HCT116 (cell line): Measurements from ENCODE around the gene FARP1. TPM values are rescaled to one million over a fixed set of nuclear protein-coding genes. Genes with fewer than 3 reads are reported as not detected.

ENCODE experiments used
- ATAC-seq: fragments of 200-7000 bp; cut with Tn5 transposase; 2 replicates; pipeline ENCODE4 v1.9.1; 2020; ENCODE audit warnings: mild to moderate bottlenecking, moderate library complexity
- BruUV-seq: library from RNA; stranded (reverse); fragments of 400-500 nt; replicated peaks from 2 replicates; lab custom pipeline; 2021; lab: Mats Ljungman, UMichigan
- CTCF ChIA-PET: fragments of 300-600 bp; sonication (Branson Sonifier 250); formaldehyde crosslinking; loops from one replicate; lab custom pipeline; 2021; ENCODE audit warnings: antibody characterized with exemption; lab: Charles Lee
- POLR2A ChIA-PET: fragments of 300-600, 350-600 bp; sonication (Branson Sonifier 250); formaldehyde crosslinking; loops from one replicate; lab custom pipeline; 2021; ENCODE audit warnings: antibody characterized with exemption; lab: Charles Lee
- RAD21 ChIA-PET, 2 experiments: fragments of 300-600 bp; sonication (Branson Sonifier 250); formaldehyde crosslinking; loops; one replicate each; lab custom pipeline; 2023; ENCODE audit warnings: low total read pairs in 2 of 2; ENCODE audit not compliant: uncharacterized antibody in 2 of 2, unreplicated experiment in 2 of 2, low non-redundant PET in 1 of 2; lab: Charles Lee
- DNase-seq: peaks from one replicate; pipeline ENCODE4 v3.0.0-alpha.2; 2010; ENCODE audit warnings: low read depth, low spot score
- H2AFZ ChIP-seq: fragments of 200-600 bp; shearing (Covaris generic), sonication (generic); 2 replicates; pipeline ENCODE4 v1.6.1; 2017; ENCODE audit warnings: low read depth, mixed run types, mixed read lengths, antibody characterized with exemption, low read length; ENCODE audit not compliant: poor library complexity, severe bottlenecking
- H3K27ac ChIP-seq: 2 replicates; pipeline ENCODE4 v1.5.1; 2012; ENCODE audit warnings: low read depth, low read length
- H3K27me3 ChIP-seq: fragments of 200-600 bp; sonication (generic); 2 replicates; pipeline ENCODE4 v1.6.1; 2016; ENCODE audit warnings: mixed run types, low read length, mixed read lengths; ENCODE audit not compliant: insufficient read depth
- H3K36me3 ChIP-seq, 2 experiments: fragments of 200-500 bp in 1 of 2; fragments of 200-600 bp in 1 of 2; sonication (Bioruptor generic) in 1 of 2; sonication (generic) in 1 of 2; 2 replicates each; pipeline versions ENCODE4 v1.5.1 to v1.6.1; 2014 to 2016; ENCODE audit warnings: low read length in 2 of 2, inconsistent platforms in 1 of 2, mixed read lengths in 1 of 2, mixed run types in 1 of 2; ENCODE audit not compliant: insufficient read depth in 2 of 2, control insufficient read depth in 1 of 2
- H3K4me1 ChIP-seq, 2 experiments: fragments of 200-600 bp in 1 of 2; sonication (generic) in 1 of 2; 2 replicates each; pipeline versions ENCODE4 v1.5.1 to v1.6.1; 2012 to 2017; ENCODE audit warnings: low read length in 2 of 2, inconsistent platforms in 1 of 2, mild to moderate bottlenecking in 1 of 2, mixed read lengths in 1 of 2, mixed run types in 1 of 2, moderate library complexity in 1 of 2; ENCODE audit not compliant: insufficient read depth in 2 of 2, control insufficient read depth in 1 of 2
- H3K4me2 ChIP-seq: fragments of 200-600 bp; sonication (generic); 2 replicates; pipeline ENCODE4 v1.6.1; 2017; ENCODE audit warnings: mixed run types, low read length, mixed read lengths
- H3K4me3 ChIP-seq, 2 experiments: fragments of 200-600 bp in 1 of 2; sonication (generic) in 1 of 2; replicated peaks in 1 of 2; 2 replicates each; pipeline ENCODE4 v1.5.1; 2011 to 2016; ENCODE audit warnings: low read length in 2 of 2, control low read depth in 1 of 2, low read depth in 1 of 2, mild to moderate bottlenecking in 1 of 2, mixed read lengths in 1 of 2, mixed run types in 1 of 2
- H3K79me2 ChIP-seq: fragments of 200-600 bp; sonication (generic); 2 replicates; pipeline ENCODE4 v1.6.1; 2017; ENCODE audit warnings: mild to moderate bottlenecking, mixed run types, low read length, moderate library complexity, mixed read lengths; ENCODE audit not compliant: insufficient read depth
- H3K9ac ChIP-seq: fragments of 200-600 bp; sonication (generic); 2 replicates; pipeline ENCODE4 v1.6.1; 2016; ENCODE audit warnings: low read length, mixed read lengths
- H3K9me2 ChIP-seq: fragments of 200-600 bp; sonication (generic), shearing (Covaris generic); 2 replicates; pipeline ENCODE4 v1.6.1; 2017; ENCODE audit warnings: mixed run types, mild to moderate bottlenecking, moderate library complexity; ENCODE audit not compliant: insufficient read depth
- H3K9me3 ChIP-seq, 2 experiments: fragments of 200-500 bp in 1 of 2; fragments of 200-600 bp in 1 of 2; sonication (Bioruptor generic) in 1 of 2; sonication (generic) in 1 of 2; 2 replicates each; pipeline ENCODE4 v1.6.1; 2014 to 2017; ENCODE audit warnings: low read length in 2 of 2, mixed read lengths in 2 of 2, inconsistent platforms in 1 of 2, low read depth in 1 of 2, mild to moderate bottlenecking in 1 of 2, mixed run types in 1 of 2, moderate library complexity in 1 of 2; ENCODE audit not compliant: control insufficient read depth in 1 of 2, insufficient read depth in 1 of 2
- H4K20me1 ChIP-seq: fragments of 200-600 bp; sonication (generic), shearing (Covaris generic); 2 replicates; pipeline ENCODE4 v1.6.1; 2017; ENCODE audit warnings: mixed run types, mild to moderate bottlenecking, moderate library complexity; ENCODE audit not compliant: insufficient read depth
- CEBPB ChIP-seq: IDR thresholded peaks from 2 replicates; pipeline ENCODE4 v1.6.1; 2012; ENCODE audit warnings: low read depth
- EGR1 ChIP-seq: IDR thresholded peaks from 2 replicates; pipeline ENCODE4 v1.6.1; 2012; ENCODE audit warnings: low read depth
- ELF1 ChIP-seq: IDR thresholded peaks from 2 replicates; pipeline ENCODE4 v1.6.1; 2012; ENCODE audit warnings: low read depth, borderline replicate concordance
- EZH2 ChIP-seq: fragments of 200-600 bp; sonication (generic); IDR thresholded peaks from 2 replicates; pipeline ENCODE4 v1.6.1; 2017; ENCODE audit warnings: antibody characterized with exemption, mixed run types
- EZH2phosphoT487 ChIP-seq: fragments of 200-600 bp; IDR thresholded peaks from 2 replicates; pipeline ENCODE4 v1.6.1; 2018; ENCODE audit warnings: antibody characterized with exemption, borderline replicate concordance
- FOSL1 ChIP-seq: IDR thresholded peaks from 2 replicates; pipeline ENCODE4 v1.6.1; 2012; ENCODE audit warnings: low read depth
- JUND ChIP-seq: IDR thresholded peaks from 2 replicates; pipeline ENCODE4 v1.6.1; 2012
- POLR2A ChIP-seq: IDR thresholded peaks from 2 replicates; pipeline ENCODE4 v1.7.0; 2011; ENCODE audit warnings: borderline replicate concordance; ENCODE audit not compliant: insufficient read depth, insufficient read length; ENCODE audit errors: extremely low read depth
- POLR2AphosphoS5 ChIP-seq: IDR thresholded peaks from 2 replicates; pipeline ENCODE4 v1.6.1; 2011; ENCODE audit warnings: mild to moderate bottlenecking, low read depth, low read length, moderate library complexity
- SRF ChIP-seq: IDR thresholded peaks from 2 replicates; pipeline ENCODE4 v1.6.1; 2012; ENCODE audit warnings: low read depth
- TCF7L2 ChIP-seq: IDR thresholded peaks from 2 replicates; pipeline ENCODE4 v1.7.0; 2011; ENCODE audit warnings: borderline replicate concordance, inconsistent platforms; ENCODE audit not compliant: insufficient read depth, insufficient read length; ENCODE audit errors: extremely low read depth
- YY1 ChIP-seq: IDR thresholded peaks from 2 replicates; pipeline ENCODE4 v1.6.1; 2011; ENCODE audit warnings: low read length, low read depth, moderate library complexity, mild to moderate bottlenecking; ENCODE audit not compliant: insufficient replicate concordance; ENCODE audit errors: extremely low read depth
- ZNF274 ChIP-seq: fragments of 200-500 bp; sonication (Bioruptor generic); IDR thresholded peaks from 2 replicates; pipeline ENCODE4 v1.6.1; 2014; ENCODE audit warnings: mild to moderate bottlenecking, low read depth, low read length, inconsistent platforms
- intact Hi-C: fragments of 100-400 bp; cut with micrococcal nuclease; formaldehyde crosslinking; loops from 2 replicates; pipeline ENCODE4 v1.10.0; 2022
- total RNA-seq: library from RNA; stranded (reverse); gene quantifications from one replicate; pipeline ENCODE4 v1.2.1, GENCODE V29; 2021; ENCODE audit not compliant: unreplicated experiment
- TF ChIP-seq, protein P1 (sequence below), 3 experiments: fragments of 200-600 bp in 1 of 3; sonication (generic) in 1 of 3; IDR thresholded peaks in 2 of 3; conservative IDR thresholded peaks in 1 of 3; 2 replicates each; pipeline ENCODE4 v1.5.1; 2012 to 2017; ENCODE audit warnings: low read depth in 2 of 3, low read length in 2 of 3, antibody characterized with exemption in 1 of 3, borderline replicate concordance in 1 of 3, control low read depth in 1 of 3, mild to moderate bottlenecking in 1 of 3, mixed read lengths in 1 of 3, mixed run types in 1 of 3, moderate library complexity in 1 of 3; ENCODE audit not compliant: insufficient read depth in 1 of 3
- TF ChIP-seq, protein P2 (sequence below): IDR thresholded peaks from 2 replicates; pipeline ENCODE4 v1.6.1; 2012
- TF ChIP-seq, protein P3 (sequence below): IDR thresholded peaks from 2 replicates; pipeline ENCODE4 v1.6.1; 2012
- TF ChIP-seq, protein P4 (sequence below): IDR thresholded peaks from 2 replicates; pipeline ENCODE4 v1.6.1; 2011; ENCODE audit warnings: mild to moderate bottlenecking, low read length, moderate library complexity; ENCODE audit not compliant: insufficient replicate concordance; ENCODE audit errors: extremely low read depth

The FARP1 gene
- total RNA-seq, 1 experiment from 2014 or later = 30.5 TPM

DNA sequence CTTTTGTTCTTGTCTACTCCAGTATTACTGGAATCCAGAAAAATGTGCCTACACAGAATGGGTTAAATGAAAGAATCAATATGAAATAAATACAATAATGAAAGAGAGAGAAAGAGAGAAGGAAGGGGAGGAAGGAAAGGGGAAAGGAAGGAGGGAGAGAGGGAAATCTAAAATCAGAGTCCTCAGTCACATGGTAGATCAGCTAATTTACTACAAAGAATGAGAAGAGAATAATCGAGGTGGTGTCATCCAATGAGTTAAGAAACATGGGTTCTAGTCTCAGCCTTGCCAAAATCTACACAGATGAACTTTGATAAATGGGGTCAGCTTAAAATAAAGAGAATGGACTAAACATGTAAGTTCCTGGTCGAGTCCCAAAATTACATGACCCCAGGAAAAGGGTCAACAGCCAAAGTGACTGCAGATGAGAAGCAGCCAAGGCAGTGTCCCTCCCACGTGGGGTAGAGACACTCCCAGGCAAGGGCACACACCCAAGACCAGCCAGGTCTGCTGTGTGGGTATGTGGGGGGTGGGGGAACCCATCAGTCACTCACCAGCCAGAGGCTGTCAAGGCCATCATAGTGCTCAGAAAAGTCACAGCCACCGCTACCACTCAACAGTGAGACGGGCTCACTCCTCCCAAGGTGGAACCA lies 330.4 kb downstream of the FARP1 start:
- H3K36me3 ChIP-seq = peaks cover 5 to 39% of the 10 kb centered on the region in 2 experiments; a peak in 3 of 4 replicates
- H3K27ac ChIP-seq = no peak overlapping the region
- BruUV-seq = no TSS peak
- no peak overlapping the region for H3K4me3 ChIP-seq
- peaks cover 70% of the 10 kb centered on the region for H3K79me2 ChIP-seq
- no peak for ATAC-seq
- no peak overlapping the region for H3K9ac ChIP-seq
- no peak for DNase-seq
- no peaks in the 10 kb centered on the region for H4K20me1 ChIP-seq
- TF ChIP-seq EGR1 (no peak), JUND (no peak), ZNF274 (no peak), FOSL1 (no peak), TCF7L2 (no peak), CEBPB (no peak), POLR2AphosphoS5 (no peak), SRF (no peak), EZH2phosphoT487 (no peak), YY1 (no peak), EZH2 (no peak), ELF1 (no peak), POLR2A (no peak)
- TF ChIP-seq, protein P1, sequence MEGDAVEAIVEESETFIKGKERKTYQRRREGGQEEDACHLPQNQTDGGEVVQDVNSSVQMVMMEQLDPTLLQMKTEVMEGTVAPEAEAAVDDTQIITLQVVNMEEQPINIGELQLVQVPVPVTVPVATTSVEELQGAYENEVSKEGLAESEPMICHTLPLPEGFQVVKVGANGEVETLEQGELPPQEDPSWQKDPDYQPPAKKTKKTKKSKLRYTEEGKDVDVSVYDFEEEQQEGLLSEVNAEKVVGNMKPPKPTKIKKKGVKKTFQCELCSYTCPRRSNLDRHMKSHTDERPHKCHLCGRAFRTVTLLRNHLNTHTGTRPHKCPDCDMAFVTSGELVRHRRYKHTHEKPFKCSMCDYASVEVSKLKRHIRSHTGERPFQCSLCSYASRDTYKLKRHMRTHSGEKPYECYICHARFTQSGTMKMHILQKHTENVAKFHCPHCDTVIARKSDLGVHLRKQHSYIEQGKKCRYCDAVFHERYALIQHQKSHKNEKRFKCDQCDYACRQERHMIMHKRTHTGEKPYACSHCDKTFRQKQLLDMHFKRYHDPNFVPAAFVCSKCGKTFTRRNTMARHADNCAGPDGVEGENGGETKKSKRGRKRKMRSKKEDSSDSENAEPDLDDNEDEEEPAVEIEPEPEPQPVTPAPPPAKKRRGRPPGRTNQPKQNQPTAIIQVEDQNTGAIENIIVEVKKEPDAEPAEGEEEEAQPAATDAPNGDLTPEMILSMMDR (IDR thresholded peaks at IDR 0.05 in 2 of 3, conservative IDR thresholded peaks at IDR 0.05 in 1 of 3; ENCODE audit: borderline replicate concordance in 1 of 3, insufficient read depth in 1 of 3, low read depth in 2 of 3, low read length in 2 of 3) = no peak
- TF ChIP-seq, protein P2, sequence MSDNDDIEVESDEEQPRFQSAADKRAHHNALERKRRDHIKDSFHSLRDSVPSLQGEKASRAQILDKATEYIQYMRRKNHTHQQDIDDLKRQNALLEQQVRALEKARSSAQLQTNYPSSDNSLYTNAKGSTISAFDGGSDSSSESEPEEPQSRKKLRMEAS = no peak
- TF ChIP-seq, protein P3, sequence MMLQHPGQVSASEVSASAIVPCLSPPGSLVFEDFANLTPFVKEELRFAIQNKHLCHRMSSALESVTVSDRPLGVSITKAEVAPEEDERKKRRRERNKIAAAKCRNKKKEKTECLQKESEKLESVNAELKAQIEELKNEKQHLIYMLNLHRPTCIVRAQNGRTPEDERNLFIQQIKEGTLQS = no peak
- TF ChIP-seq, protein P4, sequence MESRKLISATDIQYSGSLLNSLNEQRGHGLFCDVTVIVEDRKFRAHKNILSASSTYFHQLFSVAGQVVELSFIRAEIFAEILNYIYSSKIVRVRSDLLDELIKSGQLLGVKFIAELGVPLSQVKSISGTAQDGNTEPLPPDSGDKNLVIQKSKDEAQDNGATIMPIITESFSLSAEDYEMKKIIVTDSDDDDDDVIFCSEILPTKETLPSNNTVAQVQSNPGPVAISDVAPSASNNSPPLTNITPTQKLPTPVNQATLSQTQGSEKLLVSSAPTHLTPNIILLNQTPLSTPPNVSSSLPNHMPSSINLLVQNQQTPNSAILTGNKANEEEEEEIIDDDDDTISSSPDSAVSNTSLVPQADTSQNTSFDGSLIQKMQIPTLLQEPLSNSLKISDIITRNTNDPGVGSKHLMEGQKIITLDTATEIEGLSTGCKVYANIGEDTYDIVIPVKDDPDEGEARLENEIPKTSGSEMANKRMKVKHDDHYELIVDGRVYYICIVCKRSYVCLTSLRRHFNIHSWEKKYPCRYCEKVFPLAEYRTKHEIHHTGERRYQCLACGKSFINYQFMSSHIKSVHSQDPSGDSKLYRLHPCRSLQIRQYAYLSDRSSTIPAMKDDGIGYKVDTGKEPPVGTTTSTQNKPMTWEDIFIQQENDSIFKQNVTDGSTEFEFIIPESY = no peak
- H3K9me3 ChIP-seq = no peaks in the 10 kb centered on the region
- POLR2A ChIA-PET = no interaction called here
- CTCF ChIA-PET = no interaction called here
- no peaks in the 10 kb centered on the region for H3K9me2 ChIP-seq
- H2AFZ ChIP-seq = no peak overlapping the region
- intact Hi-C loops = no loop called here
- RAD21 ChIA-PET = no interaction called here
- H3K27me3 ChIP-seq = no peaks in the 10 kb centered on the region
- H3K4me1 ChIP-seq = peaks cover 20 to 30% of the 10 kb centered on the region in 2 experiments
- no peak overlapping the region for H3K4me2 ChIP-seq
